Measurements from ENCODE around the gene PKD1L1.

DNA sequence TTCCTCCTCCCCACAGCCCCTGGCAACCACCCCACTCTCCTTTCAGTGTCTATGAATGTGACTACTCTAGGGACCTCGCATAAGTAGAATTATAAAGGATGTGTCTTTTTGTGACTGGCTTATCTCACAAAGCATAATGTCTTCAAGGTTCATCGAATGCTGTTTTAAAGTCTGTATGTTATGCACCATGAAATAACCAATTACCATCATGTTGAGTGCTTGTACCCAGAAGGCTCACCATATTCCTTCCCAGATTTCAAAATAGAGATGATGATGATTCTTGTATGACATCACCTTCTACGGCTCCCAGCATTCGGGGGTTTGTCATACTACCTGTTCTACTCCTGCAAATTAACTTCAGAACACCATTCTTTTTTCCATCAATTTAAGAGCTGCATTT lies 11.9 kb downstream of the PKD1L1 start:
- TF ChIP-seq, protein P1, sequence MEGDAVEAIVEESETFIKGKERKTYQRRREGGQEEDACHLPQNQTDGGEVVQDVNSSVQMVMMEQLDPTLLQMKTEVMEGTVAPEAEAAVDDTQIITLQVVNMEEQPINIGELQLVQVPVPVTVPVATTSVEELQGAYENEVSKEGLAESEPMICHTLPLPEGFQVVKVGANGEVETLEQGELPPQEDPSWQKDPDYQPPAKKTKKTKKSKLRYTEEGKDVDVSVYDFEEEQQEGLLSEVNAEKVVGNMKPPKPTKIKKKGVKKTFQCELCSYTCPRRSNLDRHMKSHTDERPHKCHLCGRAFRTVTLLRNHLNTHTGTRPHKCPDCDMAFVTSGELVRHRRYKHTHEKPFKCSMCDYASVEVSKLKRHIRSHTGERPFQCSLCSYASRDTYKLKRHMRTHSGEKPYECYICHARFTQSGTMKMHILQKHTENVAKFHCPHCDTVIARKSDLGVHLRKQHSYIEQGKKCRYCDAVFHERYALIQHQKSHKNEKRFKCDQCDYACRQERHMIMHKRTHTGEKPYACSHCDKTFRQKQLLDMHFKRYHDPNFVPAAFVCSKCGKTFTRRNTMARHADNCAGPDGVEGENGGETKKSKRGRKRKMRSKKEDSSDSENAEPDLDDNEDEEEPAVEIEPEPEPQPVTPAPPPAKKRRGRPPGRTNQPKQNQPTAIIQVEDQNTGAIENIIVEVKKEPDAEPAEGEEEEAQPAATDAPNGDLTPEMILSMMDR (conservative IDR thresholded peaks at IDR 0.05; ENCODE audit: low read depth, low read length): no peak
- TF ChIP-seq EZH2 (IDR thresholded peaks at IDR 0.05; ENCODE audit: borderline replicate concordance, low read depth, low read length, poor library complexity, severe bottlenecking): no peak
